GM12891 (cell line): ENCODE data around the gene TMEM51.

Experiments
- POLR2A ChIP-seq: IDR thresholded peaks from 2 replicates; pipeline ENCODE4 v1.6.1; 2011; ENCODE audit warnings: low read depth, low read length, control low read depth
- POLR2AphosphoS5 ChIP-seq: IDR thresholded peaks from 2 replicates; pipeline ENCODE4 v1.6.1; 2011; ENCODE audit warnings: low read depth, low read length, control low read depth

- TF ChIP-seq POLR2A (no peak), POLR2AphosphoS5 (no peak)
These were observed 5.1 kb upstream of the TMEM51 start for GRCh38 chr1:15148475-15148874.
